Spleen (tissue), 7 donors: ENCODE results near the gene VWA2.

ENCODE experiments used
- POLR2AphosphoS5 ChIP-seq, 3 donors: sonication (generic); formaldehyde crosslinking; IDR thresholded peaks; one replicate each; pipeline ENCODE4 v1.5.1; 2017; ENCODE audit warnings: antibody characterized with exemption in 3 of 3
- TF ChIP-seq, protein P1 (sequence below), 11 experiments: fragments of 200-600 bp in 7 of 11; fragments of 450-650 bp in 4 of 11; sonication (generic) in 4 of 11; IDR thresholded peaks in 8 of 11; conservative IDR thresholded peaks in 3 of 11; 1 replicate in 7 of 11; 2 replicates in 4 of 11; pipeline versions ENCODE4 v1.4.0 to v1.8.0; 2016 to 2021; ENCODE audit warnings: antibody characterized with exemption in 11 of 11, inconsistent platforms in 4 of 11, mild to moderate bottlenecking in 1 of 11
- donor health status: DM: no; HTN: no; CAD: no; lungs with moderate emphysema.
- donor health status: DM: no; HTN: no; CAD: no.
- donor health status: DM: no; HTN: no; CAD: no.

DNA sequence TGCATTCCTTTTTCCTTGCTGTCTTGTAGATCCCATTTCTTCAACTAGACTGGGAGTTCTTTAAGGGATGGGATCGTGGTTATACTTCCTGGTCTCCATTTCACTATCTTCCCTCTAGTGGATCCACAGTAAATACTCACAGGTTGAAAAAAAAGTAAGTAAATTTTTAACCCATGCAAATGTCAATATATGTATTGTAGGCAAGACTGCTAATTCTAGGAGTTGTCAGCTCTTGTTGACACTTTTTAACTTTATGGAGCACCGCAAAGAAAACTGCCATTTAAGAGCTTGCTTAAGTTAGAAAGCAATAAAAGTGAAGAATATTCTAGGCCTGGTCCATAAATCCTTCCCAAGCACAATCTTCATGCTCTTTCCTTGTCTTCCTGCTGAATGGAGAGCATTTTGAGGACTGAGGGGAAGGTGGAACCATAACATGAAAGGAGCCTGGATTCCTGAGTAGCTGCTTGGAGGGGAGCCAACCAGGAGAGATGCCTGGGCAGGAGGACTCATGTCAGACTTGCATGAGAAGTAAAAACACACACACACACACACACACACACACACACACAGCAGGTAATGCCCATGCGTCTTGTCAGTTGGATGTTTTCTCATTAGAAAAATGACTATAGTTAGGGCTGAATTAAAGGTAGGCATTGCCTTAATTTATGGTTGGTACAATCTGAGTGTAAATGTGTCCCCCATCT, 32.2 kb downstream of the VWA2 start:
- TF ChIP-seq, protein P1, sequence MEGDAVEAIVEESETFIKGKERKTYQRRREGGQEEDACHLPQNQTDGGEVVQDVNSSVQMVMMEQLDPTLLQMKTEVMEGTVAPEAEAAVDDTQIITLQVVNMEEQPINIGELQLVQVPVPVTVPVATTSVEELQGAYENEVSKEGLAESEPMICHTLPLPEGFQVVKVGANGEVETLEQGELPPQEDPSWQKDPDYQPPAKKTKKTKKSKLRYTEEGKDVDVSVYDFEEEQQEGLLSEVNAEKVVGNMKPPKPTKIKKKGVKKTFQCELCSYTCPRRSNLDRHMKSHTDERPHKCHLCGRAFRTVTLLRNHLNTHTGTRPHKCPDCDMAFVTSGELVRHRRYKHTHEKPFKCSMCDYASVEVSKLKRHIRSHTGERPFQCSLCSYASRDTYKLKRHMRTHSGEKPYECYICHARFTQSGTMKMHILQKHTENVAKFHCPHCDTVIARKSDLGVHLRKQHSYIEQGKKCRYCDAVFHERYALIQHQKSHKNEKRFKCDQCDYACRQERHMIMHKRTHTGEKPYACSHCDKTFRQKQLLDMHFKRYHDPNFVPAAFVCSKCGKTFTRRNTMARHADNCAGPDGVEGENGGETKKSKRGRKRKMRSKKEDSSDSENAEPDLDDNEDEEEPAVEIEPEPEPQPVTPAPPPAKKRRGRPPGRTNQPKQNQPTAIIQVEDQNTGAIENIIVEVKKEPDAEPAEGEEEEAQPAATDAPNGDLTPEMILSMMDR (IDR thresholded peaks at IDR 0.05 in 8 of 11, conservative IDR thresholded peaks at IDR 0.05 in 3 of 11) = no peak
- TF ChIP-seq POLR2AphosphoS5 (IDR thresholded peaks at IDR 0.05) = no peak
